ENCODE results near the gene ZNF467. TPM values are rescaled to one million over a fixed set of nuclear protein-coding genes. Genes with fewer than 3 reads are reported as not detected.

ZNF467 gene
- total and polyA plus RNA-seq, 2 donors (not counting 1 experiment from before 2014, with no cell fraction given), result 0.39 to 1.1 TPM

- H3K27ac ChIP-seq (ENCODE audit: low read length in 2 of 2), result no peak overlapping the region
- H3K36me3 ChIP-seq (replicated peaks in 1 of 2; ENCODE audit: control extremely low read depth in 1 of 2, control insufficient read depth in 1 of 2, extremely low read depth in 1 of 2, insufficient read depth in 2 of 2, low read length in 1 of 2), result no peaks in the 10 kb centered on the region
- ChIA-PET CTCF (no interaction called here), POLR2A (no interaction called here)
- H3K4me3 Mint-ChIP-seq, result no peak overlapping the region
- H3K27ac Mint-ChIP-seq, result no peak overlapping the region
- H3K27me3 Mint-ChIP-seq, result peaks cover 7% of the 10 kb centered on the region
- no peak for DNase-seq
- no peaks in the 10 kb centered on the region for H3K9me3 ChIP-seq (ENCODE audit: control extremely low read depth in 1 of 3, control insufficient read depth in 2 of 3, insufficient read depth in 1 of 3, low read length in 2 of 3)
- H3K4me2 ChIP-seq (replicated peaks; ENCODE audit: low read depth, low read length, poor library complexity, severe bottlenecking), result no peak overlapping the region
- no peaks in the 10 kb centered on the region for H4K20me1 ChIP-seq (ENCODE audit: control insufficient read depth, insufficient read depth, low read length, poor library complexity, severe bottlenecking)
- no peak overlapping the region for H2AFZ ChIP-seq (ENCODE audit: insufficient read depth, low read depth, low read length, poor library complexity, severe bottlenecking)
- no peak for ATAC-seq (ENCODE audit: low read depth)
- no peaks in the 10 kb centered on the region for H3K79me2 ChIP-seq (ENCODE audit: control insufficient read depth, insufficient read depth, low read length)
- no peaks in the 10 kb centered on the region for H3K4me1 ChIP-seq (ENCODE audit: control insufficient read depth in 2 of 2, insufficient read depth in 2 of 2, low read length in 2 of 2)
- H3K4me3 ChIP-seq (ENCODE audit: control extremely low read depth in 1 of 5, extremely low read depth in 1 of 5, insufficient read depth in 1 of 5, low read depth in 2 of 5, low read length in 4 of 5), result no peak overlapping the region
- WGBS (ENCODE audit: insufficient coverage), result 75% methylated on average over 1 of the region's 5 CpGs
- H3K27me3 ChIP-seq (replicated peaks in 1 of 4; ENCODE audit: control extremely low read depth in 1 of 4, control insufficient read depth in 3 of 4, insufficient read depth in 4 of 4, low read length in 3 of 4), result peaks cover 0 to 6% (median 0%) of the 10 kb centered on the region in 4 experiments
- no peak for TF ChIP-seq EZH2 (IDR thresholded peaks at IDR 0.05; ENCODE audit: borderline replicate concordance, insufficient read depth, low read depth, low read length, poor library complexity, severe bottlenecking)
- no peak for TF ChIP-seq CTCF (IDR thresholded peaks at IDR 0.05)
- no peaks in the 10 kb centered on the region for H3K9me3 Mint-ChIP-seq (ENCODE audit: insufficient read depth)
- H3K4me1 Mint-ChIP-seq, result peaks cover 3% of the 10 kb centered on the region
- intact Hi-C loops (cut with micrococcal nuclease), result no loop called here
- no peak overlapping the region for H3K9ac ChIP-seq (ENCODE audit: low read length)
These were observed 10.8 kb upstream of the ZNF467 start for GRCh38 chr7:149784251-149784608.

- WGBS (ENCODE audit: insufficient coverage), result 93% methylated on average over 19 of the region's 22 CpGs
- H3K27me3 ChIP-seq (replicated peaks in 1 of 4; ENCODE audit: control extremely low read depth in 1 of 4, control insufficient read depth in 3 of 4, insufficient read depth in 4 of 4, low read length in 3 of 4), result peaks cover 0 to 5% (median 0%) of the 10 kb centered on the region in 4 experiments
These were observed 10.2 kb upstream of the ZNF467 start for GRCh38 chr7:149783386-149784250.

More at GRCh38 chr7:149783386-149784250, 10.2 kb upstream of the ZNF467 start:
- Histone ChIP-seq H3K4me3 (ENCODE audit: control extremely low read depth in 1 of 5, extremely low read depth in 1 of 5, insufficient read depth in 1 of 5, low read depth in 2 of 5, low read length in 4 of 5) (no peak overlapping the region), H2AFZ (ENCODE audit: insufficient read depth, low read depth, low read length, poor library complexity, severe bottlenecking) (no peak overlapping the region), H3K79me2 (ENCODE audit: control insufficient read depth, insufficient read depth, low read length) (no peaks in the 10 kb centered on the region), H4K20me1 (ENCODE audit: control insufficient read depth, insufficient read depth, low read length, poor library complexity, severe bottlenecking) (no peaks in the 10 kb centered on the region), H3K4me2 (replicated peaks; ENCODE audit: low read depth, low read length, poor library complexity, severe bottlenecking) (no peak overlapping the region), H3K4me1 (ENCODE audit: control insufficient read depth in 2 of 2, insufficient read depth in 2 of 2, low read length in 2 of 2) (no peaks in the 10 kb centered on the region), H3K36me3 (replicated peaks in 1 of 2; ENCODE audit: control extremely low read depth in 1 of 2, control insufficient read depth in 1 of 2, extremely low read depth in 1 of 2, insufficient read depth in 2 of 2, low read length in 1 of 2) (no peaks in the 10 kb centered on the region), H3K9ac (ENCODE audit: low read length) (no peak overlapping the region), H3K9me3 (ENCODE audit: control extremely low read depth in 1 of 3, control insufficient read depth in 2 of 3, insufficient read depth in 1 of 3, low read length in 2 of 3) (no peaks in the 10 kb centered on the region), H3K27ac (ENCODE audit: low read length in 2 of 2) (no peak overlapping the region)
- intact Hi-C loops (cut with micrococcal nuclease), result no loop called here
- ATAC-seq (ENCODE audit: low read depth), result no peak
- ChIA-PET POLR2A (no interaction called here), CTCF (no interaction called here)
- H3K4me3 Mint-ChIP-seq, result no peak overlapping the region
- no peak for DNase-seq
- no peak for TF ChIP-seq EZH2 (IDR thresholded peaks at IDR 0.05; ENCODE audit: borderline replicate concordance, insufficient read depth, low read depth, low read length, poor library complexity, severe bottlenecking)
- TF ChIP-seq CTCF (IDR thresholded peaks at IDR 0.05), result no peak
- no peaks in the 10 kb centered on the region for H3K9me3 Mint-ChIP-seq (ENCODE audit: insufficient read depth)
- H3K27ac Mint-ChIP-seq, result no peak overlapping the region
- H3K4me1 Mint-ChIP-seq, result peaks cover 3% of the 10 kb centered on the region
- peaks cover 4% of the 10 kb centered on the region for H3K27me3 Mint-ChIP-seq

Data from B cell (primary cell).